Astrocyte of the cerebellum (primary cell): ENCODE results near the gene EYS.

ENCODE experiments used
- DNase-seq: peaks from one replicate; pipeline ENCODE4 v3.0.0-alpha.2; 2011; ENCODE audit warnings: low read depth
- H3K4me3 ChIP-seq: 2 replicates; pipeline ENCODE4 v1.5.1; 2011; ENCODE audit warnings: mild to moderate bottlenecking, low read depth, low read length, moderate library complexity
- CTCF ChIP-seq: IDR thresholded peaks from 2 replicates; pipeline ENCODE4 v1.5.1; 2012; ENCODE audit warnings: low read length, low read depth, moderate library complexity, mild to moderate bottlenecking; ENCODE audit errors: missing control alignments
- in situ Hi-C: cut with HindIII; loops from 2 replicates; pipeline ENCODE4 v1.10.0; 2017; ENCODE audit warnings: low sequenced_read_pairs

The EYS gene

GRCh38 chr6:64128301-64129024 is 1578.6 kb downstream of the EYS start:
- in situ Hi-C loops = no loop called here
- TF ChIP-seq CTCF = no peak
- no peak for DNase-seq
- H3K4me3 ChIP-seq = no peak overlapping the region

DNA sequence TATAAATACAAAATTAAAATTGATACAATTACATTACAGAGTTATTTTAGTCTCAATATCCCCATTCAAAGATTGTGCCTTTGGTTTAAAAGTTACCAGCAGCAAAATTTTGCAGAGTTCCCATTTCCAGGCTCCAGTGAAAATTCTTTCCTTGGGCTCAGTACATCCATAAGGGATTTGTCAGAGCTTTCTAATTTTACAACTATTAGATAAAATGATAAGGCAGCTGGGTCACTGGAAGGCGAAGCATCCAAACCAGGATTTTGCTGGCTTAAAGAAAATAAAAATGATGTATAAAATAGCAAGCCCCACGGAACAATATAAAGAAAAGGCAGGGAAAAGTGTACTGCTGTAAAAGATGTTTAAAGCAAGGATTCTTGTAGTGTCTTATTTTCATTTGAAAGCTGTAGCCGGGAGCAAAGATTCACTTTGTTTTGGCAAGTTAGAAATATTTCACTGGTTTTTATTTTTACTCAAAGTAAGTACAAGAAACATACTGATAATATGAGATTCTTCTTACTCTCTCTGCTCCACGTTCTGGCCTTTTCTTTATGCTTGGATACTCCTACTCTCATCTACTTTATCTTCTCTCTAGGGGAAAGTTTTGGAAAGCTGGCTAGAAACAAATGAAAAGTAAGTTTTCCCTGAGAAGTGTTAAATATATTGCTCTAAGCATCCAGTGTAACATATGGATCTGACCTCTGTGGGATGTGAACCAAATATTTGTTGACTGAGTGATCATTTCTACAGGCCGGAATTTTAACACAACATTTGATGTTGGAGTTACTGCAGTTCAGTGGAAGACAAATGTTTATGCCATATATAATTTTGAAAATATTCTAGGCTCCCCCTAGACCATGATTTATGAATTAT is 1583.0 kb downstream of the EYS start:
- in situ Hi-C loops = no loop called here
- DNase-seq = no peak

DNA sequence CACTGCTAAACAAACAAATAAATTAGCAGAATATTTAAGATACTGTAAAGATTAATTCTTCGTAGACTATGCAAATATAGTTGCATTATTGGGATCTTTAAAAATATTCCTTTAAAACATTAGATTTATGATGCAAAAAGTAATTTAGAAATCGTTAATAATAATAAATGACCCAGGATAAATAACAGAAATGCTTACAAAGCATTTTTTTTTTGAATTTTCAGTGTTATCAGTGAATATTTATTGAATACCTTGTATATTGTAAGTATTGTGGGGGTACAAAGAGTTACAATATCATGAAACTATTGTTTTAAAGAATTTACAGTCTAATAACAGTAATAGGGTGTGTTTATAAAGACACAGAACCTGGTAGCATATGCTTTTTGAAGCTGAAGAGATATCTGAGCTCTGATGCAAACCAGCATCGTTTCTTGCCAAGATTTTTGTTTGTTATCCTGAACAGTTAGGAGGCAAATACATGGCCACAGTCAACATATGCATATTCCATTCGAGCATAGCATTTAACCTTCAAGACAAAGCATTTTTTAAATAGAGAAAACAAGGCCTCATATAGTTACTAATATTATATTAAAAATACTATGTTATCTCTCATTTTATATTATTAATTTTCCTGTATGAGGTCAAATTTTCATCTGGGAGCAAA is 1584.2 kb downstream of the EYS start:
- in situ Hi-C loops = no loop called here
- no peak overlapping the region for H3K4me3 ChIP-seq
- TF ChIP-seq CTCF = no peak
- DNase-seq = no peak

More for the DNA sequence above, 1583.0 kb downstream of the EYS start:
- H3K4me3 ChIP-seq = no peak overlapping the region
- no peak for TF ChIP-seq CTCF

GRCh38 chr6:64121011-64121565 is 1585.9 kb downstream of the EYS start:
- no peak overlapping the region for H3K4me3 ChIP-seq
- in situ Hi-C loops = no loop called here
- no peak for TF ChIP-seq CTCF
- no peak for DNase-seq

DNA sequence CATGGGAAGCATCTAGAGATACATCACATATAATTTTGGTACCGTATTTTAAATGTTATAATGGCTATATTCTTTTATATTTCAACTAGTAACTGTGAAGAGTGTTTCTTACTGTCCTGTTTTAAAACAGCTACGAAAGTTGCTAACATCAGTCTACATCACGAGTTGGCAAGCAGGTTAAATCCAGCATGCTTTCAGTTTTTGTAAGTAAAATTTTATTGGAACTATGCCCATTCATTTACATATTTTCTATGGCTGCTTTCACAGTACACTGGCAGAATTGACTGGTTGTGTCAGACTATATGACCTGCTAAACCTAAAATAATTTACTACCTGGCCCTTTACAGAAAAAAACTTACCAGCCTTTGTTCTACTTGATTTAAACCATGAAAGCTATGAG is 1593.3 kb downstream of the EYS start:
- in situ Hi-C loops = no loop called here
- H3K4me3 ChIP-seq = no peak overlapping the region
- no peak for DNase-seq
- TF ChIP-seq CTCF = no peak

GRCh38 chr6:64104051-64104450 is 1603.0 kb downstream of the EYS start:
- no peak overlapping the region for H3K4me3 ChIP-seq
- no peak for TF ChIP-seq CTCF
- no peak for DNase-seq
- in situ Hi-C loops = no loop called here
